ENCODE measurements around the gene GPS2.

The GPS2 gene

GRCh38 chr17:7295230-7296180 is 19.7 kb downstream of the GPS2 start:
- no peak for DNase-seq (ENCODE audit: low read depth)
- H3K4me3 ChIP-seq (ENCODE audit: low read length) = peak overlapping the region; percentile 34
- TF ChIP-seq CTCF (IDR thresholded peaks at IDR 0.05; ENCODE audit: insufficient read depth, low read depth, low read length, missing control alignments) = peak; percentile 13

- TF ChIP-seq CTCF (IDR thresholded peaks at IDR 0.05; ENCODE audit: insufficient read depth, low read depth, low read length, missing control alignments) = no peak
- DNase-seq (ENCODE audit: low read depth) = peak; percentile 76
- H3K4me3 ChIP-seq (ENCODE audit: low read length) = peak within 1 kb of the TSS; percentile 34
These were observed 20.5 kb downstream of the GPS2 start, which contains the start of gene YBX2 for GRCh38 chr17:7294614-7295153. TSS of gene YBX2 (minus strand) at chr17:7294639. CDS start at chr17:7294500, 139 bp downstream.

DNA sequence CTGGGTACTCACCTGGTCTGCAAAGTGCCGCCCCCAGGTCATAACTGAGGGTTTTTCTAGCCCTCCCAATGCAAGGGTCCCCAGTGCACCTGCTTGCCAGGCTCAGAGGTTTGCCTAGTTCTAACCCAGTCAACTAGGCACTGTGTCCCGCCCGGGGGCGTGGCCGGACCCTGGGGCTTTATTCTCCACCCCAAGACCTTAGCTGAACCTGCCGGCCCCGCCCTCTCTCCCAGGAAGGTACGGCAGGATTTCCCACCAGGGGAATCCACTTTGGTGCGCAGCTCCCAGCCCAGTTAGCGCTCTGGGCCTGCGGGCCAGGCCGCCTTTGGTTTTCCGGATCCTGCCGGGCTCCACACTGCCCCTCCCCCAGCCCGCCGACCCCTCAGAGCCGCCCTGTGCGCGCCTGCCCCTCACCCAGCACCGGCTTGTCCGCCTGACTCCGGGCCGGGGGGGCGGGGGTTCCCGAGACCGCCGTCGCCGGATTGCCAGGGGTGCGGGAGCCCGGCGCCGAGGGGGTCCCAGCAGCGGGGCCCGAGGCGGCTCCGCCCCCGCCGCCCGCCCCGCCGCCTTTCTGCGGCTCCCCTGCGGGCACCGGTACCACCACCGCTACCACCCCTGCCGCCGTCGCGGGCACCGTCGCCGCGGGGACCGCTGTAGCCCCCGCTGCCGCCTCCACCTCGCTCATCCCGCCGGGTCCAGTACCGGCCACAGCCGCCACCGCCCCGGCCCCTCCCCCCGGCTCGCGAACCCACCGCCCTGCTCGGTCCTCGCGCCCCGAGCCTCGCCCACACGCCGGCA is 21.1 kb downstream of the GPS2 start:
- TF ChIP-seq CTCF (IDR thresholded peaks at IDR 0.05; ENCODE audit: insufficient read depth, low read depth, low read length, missing control alignments) = no peak
- H3K4me3 ChIP-seq (ENCODE audit: low read length) = no peak overlapping the region
- DNase-seq (ENCODE audit: low read depth) = no peak

- TF ChIP-seq CTCF (IDR thresholded peaks at IDR 0.05; ENCODE audit: insufficient read depth, low read depth, low read length, missing control alignments) = no peak
- peak; percentile 64 for DNase-seq (ENCODE audit: low read depth)
- no peak overlapping the region for H3K4me3 ChIP-seq (ENCODE audit: low read length)
These were observed 22.0 kb downstream of the GPS2 start for GRCh38 chr17:7293159-7293558.

DNA sequence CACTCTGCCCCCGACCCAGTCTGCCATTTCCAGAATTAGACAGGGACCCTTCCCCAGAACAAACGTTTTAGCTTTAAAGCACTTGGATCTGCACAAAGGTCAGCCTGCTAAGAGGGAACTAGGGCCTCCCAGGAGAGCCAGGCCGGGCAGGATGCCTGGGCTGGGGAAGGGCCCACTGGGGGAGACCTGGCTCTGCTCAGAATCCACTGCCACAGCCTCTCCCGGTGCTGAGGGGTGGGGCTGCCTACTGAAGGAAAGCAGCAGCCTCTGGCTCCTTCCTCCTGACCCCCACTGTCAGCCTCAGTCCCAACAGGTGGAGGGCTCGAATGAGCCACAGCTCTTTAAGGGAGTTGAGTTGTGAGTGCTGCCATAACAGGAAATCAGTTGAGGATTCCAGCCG is 22.4 kb downstream of the GPS2 start:
- H3K4me3 ChIP-seq (ENCODE audit: low read length) = no peak overlapping the region
- TF ChIP-seq CTCF (IDR thresholded peaks at IDR 0.05; ENCODE audit: insufficient read depth, low read depth, low read length, missing control alignments) = no peak
- no peak for DNase-seq (ENCODE audit: low read depth)

- no peak for DNase-seq (ENCODE audit: low read depth)
- TF ChIP-seq CTCF (IDR thresholded peaks at IDR 0.05; ENCODE audit: insufficient read depth, low read depth, low read length, missing control alignments) = no peak
- no peak overlapping the region for H3K4me3 ChIP-seq (ENCODE audit: low read length)
These were observed 23.0 kb downstream of the GPS2 start for GRCh38 chr17:7292194-7292593.
